NAMALWA (cell line): ENCODE data around the gene OSBP2.

ENCODE experiments used
- DNase-seq: peaks from one replicate; pipeline ENCODE4 v3.0.0-alpha.2; 2015; ENCODE audit warnings: low spot score

OSBP2 gene

GRCh38 chr22:30843245-30843644, 148.6 kb downstream of the OSBP2 start:
- DNase-seq = no peak

DNA sequence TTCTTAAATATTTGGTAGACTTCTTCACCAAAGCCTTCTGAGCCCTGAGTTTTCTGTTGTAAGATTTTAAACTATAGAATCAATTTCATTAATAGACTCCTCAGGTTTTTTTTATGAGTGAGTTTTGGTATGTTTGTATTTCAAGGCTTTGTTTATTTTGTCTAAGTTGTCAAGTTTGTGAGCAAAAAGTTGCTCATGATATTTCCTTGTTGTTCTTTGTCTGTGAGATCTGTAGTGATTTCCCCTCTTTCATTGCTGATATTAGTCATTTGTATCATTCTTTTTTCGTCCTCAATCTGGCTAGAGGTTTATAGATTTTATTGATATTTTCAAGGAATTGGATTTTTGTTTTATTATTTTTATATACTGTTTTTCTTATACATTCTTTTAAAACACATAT, 152.9 kb downstream of the OSBP2 start:
- DNase-seq = no peak

DNA sequence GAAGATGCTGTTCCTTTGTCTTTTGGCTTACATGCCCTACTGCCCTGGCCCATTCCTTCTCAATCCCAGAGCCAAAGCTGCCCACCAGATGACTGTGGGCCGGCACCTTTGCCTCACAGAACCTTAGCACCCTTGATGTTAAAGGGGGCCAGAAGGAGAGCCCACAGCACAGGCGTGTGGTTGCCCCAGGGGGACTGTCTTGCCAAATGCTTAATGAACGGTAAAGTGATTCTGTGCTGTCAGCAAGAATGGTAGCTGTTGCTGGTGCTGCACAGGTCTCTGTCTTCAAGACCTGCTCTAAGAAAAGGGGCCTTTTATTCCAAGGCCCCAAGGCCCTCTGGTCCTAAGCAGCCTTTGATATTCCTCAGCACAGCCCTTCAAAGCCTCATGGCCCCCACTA, 160.6 kb downstream of the OSBP2 start:
- no peak for DNase-seq

GRCh38 chr22:30855677-30856518, 161.2 kb downstream of the OSBP2 start:
- DNase-seq = no peak

DNA sequence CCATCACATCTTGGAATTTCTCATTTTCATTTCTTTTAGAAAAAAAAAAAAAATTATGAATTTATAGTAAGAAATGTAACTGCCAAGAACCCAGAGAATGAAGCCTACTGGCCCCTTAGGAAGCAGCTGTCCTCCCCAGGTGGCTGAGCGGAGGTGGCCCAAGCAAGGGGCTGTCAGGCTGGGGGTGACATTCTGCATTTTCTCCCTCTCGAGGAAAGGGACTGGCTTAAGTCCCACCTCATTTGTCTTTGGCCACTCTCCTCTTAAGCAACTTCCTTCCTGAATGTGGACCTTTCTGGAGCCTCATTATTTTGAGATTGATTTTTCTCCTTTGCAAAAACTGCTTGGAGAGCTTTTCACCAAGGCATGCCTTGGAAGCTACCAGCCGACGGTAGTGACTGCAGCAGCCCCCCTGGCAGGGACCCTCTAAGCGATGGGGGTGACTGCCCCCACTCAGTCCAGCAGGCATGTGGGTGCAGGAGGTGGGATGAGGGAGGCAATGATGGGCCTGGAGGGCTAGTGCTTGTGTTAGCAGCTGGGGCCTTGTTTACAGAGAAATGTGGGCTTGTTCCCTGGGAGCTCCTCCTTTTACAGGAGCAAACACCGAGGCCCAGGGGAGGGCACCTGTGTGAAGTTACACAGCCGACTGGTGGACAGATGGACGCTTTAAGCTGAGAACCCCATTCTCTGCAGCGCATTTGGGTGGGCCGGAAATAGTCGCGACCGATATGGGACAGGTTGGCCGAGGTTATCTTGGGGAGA, 162.2 kb downstream of the OSBP2 start:
- DNase-seq = no peak

GRCh38 chr22:30857791-30858190, 163.1 kb downstream of the OSBP2 start:
- DNase-seq = no peak

DNA sequence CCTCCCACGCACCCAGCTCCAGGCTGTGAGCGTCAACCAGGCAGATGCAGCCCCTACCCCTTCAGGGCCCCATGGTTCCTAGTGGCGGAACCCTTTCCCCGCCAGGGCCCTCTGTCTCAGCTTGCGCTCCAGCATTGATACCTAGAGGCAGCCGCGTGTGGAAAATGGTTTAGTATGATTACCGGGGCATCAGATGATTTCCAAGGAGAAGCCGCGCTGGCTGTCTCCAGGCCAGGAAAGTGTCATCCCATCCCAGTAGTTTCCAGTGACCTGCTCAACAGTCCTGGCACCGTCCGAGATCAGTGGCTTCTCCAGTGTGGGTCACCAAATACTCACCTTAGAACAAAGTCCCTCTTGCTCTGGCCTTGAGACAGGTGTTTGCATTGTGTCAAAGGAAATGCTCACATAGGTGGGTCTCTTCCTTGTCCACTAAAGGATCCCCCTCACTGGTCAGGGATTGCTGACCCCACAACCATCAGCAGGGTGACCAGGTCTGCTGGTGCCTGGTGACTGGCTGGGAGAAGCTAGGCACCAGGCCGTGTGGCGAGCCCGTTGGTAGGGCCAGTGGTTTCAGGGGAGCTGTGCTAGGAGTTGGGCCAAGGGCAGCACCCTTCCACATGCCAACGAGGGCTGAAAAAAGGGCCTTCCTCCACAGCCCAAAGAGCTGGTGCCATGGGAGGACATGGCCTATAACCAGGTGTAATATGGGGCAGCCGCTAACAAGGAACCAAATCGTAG, 164.5 kb downstream of the OSBP2 start:
- no peak for DNase-seq

DNA sequence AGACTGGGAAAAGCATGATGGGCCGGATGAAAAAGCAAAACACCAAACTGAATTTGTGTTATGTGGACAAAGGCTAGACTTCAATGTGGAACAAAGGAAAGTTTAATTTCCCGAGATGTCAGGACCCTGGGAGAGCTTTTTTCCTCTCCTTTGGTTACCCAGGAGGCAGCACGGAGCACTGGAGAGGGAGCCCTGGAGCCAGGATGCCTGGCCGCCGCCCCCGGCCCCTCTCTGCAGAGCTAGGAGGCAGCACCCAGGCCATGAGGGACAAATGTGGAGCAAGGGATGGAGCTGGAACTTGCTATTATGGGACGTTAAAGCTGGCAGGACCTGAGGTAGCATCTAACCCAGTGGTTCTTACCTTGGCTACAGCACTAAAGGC, 165.0 kb downstream of the OSBP2 start:
- no peak for DNase-seq

DNA sequence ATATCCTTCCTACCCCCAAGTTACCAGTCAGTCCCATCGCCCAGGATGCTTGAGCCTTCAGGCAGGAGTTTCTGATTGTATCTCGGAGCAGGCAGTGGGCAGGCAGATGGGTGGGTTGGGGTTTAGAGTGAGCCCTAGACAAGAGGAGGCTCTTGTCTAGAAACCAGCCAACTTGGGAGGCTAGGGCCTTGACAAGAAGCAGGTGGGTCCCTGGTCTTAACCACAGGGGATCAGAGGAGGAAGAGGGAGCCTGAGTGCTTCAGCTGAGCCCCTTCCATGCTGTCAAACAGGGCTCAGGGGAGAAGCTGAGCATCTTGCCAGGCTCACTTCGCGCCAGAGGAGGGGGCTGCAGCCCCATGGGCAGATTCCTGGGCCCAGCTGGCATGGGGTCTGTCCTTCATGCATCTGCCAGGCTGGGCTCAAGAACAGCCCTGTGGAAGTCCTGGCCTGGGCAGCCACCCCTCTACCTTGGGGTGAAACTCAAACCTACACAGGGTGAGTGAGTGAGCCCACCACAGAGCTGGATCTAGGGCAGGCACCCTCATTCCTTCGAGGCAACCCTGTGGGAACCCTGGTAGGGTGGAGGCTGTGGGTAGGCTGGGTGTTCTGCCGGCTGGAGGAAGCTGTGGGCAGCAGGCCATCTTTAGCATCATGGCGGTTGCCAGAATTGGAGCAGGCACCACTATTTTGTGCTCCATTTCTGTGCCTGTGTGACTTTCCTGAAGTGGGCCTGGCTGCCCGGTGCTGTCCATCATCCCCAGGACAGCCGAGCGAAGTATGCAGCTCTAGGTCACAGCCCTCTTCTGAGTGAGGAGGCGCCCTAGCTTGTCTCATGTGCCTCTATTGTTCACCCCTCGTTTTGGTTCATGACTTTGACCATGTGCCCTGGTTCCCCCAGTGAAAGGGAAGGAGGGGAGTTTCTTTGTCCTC, 165.8 kb downstream of the OSBP2 start:
- no peak for DNase-seq

- DNase-seq = no peak
These were observed 166.5 kb downstream of the OSBP2 start for GRCh38 chr22:30861131-30861530.

DNA sequence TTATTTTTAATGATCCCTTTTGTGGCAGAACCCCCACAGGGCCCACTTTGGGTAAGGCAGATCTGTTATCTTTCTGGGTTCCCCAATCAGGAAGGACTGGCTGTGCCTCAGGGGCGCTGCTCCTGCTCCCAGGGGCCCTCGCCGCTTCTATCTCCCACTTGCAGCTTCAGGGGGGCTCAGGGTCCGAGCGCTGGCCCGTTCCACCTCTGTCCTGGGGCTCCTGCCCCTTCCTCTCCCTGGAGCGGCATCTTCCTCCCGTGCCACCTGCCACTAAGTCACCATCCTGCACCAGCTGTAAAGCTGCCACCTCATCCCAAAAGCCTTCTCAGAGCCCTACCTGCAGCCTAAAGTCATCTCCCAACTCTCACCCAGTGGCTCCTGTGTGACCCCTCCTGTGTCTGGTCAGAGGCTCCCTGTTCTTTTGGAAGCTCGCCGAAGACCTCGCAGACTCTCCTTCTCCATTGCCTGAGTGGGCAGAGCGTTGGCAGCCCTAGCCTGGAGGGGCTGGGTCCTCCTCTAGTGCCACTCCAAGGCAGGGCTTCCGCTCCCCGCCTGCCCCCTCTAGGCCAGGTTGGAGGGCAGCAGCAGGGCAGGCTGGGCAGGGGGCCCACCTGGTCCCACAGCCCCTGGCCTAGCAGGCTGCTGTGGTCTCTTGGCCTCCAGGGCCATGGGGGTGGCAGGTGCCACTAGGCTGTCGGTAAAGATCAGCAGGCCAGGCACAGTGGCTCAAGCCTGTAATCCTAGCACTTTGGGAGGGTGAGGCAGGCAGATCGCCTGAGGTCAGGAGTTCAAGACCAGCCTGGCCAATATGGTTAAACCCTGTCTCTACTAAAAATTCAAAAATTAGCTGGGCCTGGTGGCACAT, 167.2 kb downstream of the OSBP2 start:
- no peak for DNase-seq

DNA sequence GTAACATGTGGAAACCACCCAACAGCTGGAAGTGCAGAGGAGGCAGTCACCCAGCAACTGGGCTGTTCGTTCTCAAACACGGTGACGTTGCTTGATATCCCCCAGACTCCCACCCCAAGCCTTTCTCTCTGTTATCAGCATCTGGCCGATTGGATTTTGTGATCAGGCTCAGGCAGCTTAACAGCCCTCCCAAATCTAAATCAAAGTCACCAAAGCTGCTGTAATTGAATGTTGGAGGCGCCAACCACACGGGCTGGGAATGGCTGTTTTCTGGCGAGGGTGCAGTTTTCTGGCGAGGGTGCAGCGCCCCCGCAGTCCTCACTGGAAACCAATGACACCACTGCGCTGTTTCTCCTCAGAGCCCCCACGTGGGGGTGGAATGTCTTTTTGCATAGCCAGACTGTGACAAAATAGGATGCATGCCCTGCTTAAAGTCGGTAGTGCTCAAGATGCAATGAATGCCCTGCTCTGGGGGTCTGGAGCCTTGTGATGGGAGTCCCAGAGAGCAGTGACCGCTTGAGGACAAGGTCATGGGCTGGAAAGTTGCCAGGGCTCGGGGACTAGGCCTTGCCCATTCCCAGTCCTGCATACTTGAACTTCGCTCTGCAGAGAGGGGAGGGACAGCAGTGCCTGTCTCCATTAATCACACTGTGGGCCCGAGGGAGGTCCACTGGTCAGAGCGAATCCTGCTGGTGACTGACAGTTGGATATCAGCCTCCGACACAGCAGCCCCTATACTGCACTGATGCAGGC, 168.6 kb downstream of the OSBP2 start:
- DNase-seq = no peak

DNA sequence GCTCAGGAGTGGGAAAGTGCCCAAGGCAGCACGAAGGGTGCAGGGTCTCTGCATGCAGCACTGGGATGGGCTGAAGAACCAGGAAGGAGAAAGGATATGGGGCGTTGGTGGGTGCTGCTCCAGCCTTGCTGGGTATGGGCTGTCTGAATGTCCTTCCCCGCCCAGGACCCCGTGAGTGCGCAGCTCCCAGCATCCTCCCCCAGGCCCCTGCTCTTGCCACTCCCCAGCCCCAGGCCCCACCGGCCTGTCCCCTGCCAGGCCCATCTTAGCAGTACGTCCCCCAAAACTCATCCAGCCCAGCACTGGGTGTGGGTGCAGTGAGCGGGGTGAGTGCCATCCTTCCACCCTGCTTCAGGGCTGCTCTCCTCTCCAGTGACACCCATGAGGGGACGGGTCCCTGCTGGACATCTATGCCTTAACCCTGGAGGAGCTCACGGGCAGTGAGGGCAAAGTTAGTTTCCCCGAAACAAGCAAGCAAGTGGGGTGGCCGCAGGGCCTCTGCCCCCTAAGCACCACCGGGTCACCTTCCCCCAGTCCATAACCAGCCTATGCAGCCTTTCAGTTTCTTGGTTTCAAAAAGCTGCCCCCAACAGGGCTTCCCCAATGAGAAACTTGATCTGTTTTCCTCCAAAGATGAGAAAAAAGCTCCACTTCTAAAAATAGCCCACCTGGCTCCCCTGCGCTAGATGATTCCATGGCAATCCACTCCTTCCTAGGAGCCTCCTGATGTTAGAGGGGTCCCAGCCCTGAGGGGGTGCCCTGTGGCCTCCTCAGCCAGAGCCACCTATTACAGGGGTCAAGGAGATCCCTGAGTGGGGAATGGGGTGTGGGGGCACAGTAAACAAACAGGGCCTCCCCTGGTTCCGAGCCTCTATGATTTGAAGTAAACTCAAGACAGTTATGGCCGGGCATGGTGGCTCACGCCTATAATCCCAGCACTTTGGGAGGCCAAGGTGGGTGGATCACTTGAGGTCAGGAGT, 170.1 kb downstream of the OSBP2 start:
- no peak for DNase-seq

DNA sequence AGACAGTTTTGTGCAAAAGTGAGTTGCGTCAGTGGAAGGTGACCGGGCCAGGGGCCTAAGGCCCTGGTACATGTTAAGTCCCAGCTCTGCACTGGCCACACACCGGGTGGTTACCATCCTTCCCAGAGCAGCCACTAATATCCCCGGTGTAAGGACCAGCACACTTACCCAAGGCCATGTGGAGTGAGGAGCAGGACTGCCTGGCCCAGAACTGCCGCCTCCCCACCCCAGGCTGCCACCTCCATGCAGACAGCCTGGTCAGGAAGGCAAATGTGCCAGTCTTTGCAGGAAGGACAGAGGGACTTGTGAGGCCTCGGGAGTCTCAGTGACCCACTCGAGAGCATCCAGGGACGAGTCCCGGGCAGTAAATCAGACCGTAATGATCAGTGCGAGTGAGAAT, 171.0 kb downstream of the OSBP2 start:
- DNase-seq = no peak

DNA sequence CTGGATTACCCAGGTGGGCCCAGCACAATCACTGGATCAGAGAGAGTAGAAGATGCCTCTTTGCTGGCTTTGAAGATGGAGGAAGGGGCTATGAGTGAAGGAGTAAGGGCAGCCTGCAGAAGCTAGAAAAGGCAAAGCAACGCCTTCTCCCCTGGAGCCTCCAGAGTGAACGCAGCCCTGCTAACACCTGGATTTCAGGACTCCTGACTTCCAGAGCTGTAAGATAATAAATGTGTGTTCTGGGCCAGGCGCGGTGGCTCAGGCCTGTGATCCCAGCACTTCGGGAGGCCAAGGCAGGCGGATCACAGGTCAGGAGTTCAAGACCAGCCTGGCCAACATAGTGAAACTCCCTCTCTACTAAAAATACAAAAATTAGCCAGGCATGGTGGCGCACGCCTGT, 171.5 kb downstream of the OSBP2 start:
- no peak for DNase-seq

DNA sequence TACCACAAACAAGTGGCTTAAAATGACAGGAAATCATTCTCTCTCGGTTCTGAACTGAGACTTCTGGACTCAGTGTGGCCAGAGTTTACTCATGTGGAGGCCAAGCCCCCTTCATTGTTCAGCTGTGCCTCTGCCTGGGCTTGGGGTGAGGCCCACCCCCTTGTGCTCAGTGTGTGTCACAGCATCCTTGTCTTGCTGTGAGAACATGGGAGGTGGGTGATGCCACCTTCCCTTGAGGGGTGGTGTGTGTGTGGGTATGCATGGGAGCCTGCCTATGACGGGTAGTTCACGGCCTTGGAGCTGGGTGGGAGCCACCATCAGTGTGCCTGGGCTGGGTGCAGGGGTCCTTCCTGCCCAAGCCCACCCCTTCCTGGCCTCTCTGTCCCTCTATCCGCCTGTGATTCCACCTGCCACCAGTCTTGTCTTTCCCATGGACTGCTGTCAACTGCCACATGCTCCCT, 172.2 kb downstream of the OSBP2 start:
- peak; percentile 37 for DNase-seq

GRCh38 chr22:30867746-30868662, 173.3 kb downstream of the OSBP2 start:
- no peak for DNase-seq
